ENCODE measurements around the gene TGFB3. TPM values are rescaled to one million over a fixed set of nuclear protein-coding genes. Genes with fewer than 3 reads are reported as not detected.

TGFB3 gene
- total RNA-seq, 2 donors from 2014 or later: 2.0 to 2.2 TPM

GRCh38 chr14:75980856-75981255, 939 bp downstream of the TGFB3 start:
- H3K36me3 Mint-ChIP-seq (ENCODE audit: low read depth): no peaks in the 10 kb centered on the region
- peak overlapping the region; percentile 95 for H3K4me3 Mint-ChIP-seq
- H3K4me1 Mint-ChIP-seq: peaks cover 22% of the 10 kb centered on the region
- no peaks in the 10 kb centered on the region for H3K9me3 Mint-ChIP-seq
- peak overlapping the region; percentile 91 for H3K27ac Mint-ChIP-seq
- ATAC-seq (replicated peaks): no peak
- no peaks in the 10 kb centered on the region for H3K27me3 Mint-ChIP-seq

- Mint-ChIP-seq H3K27me3 (no peaks in the 10 kb centered on the region), H3K36me3 (ENCODE audit: low read depth) (no peaks in the 10 kb centered on the region), H3K27ac (peak overlapping the region; percentile 50), H3K4me1 (peaks cover 22% of the 10 kb centered on the region), H3K4me3 (peak overlapping the region; percentile 17), H3K9me3 (no peaks in the 10 kb centered on the region)
- ATAC-seq (replicated peaks): no peak
Measured at GRCh38 chr14:75979648-75980565, 1.9 kb downstream of the TGFB3 start.

DNA sequence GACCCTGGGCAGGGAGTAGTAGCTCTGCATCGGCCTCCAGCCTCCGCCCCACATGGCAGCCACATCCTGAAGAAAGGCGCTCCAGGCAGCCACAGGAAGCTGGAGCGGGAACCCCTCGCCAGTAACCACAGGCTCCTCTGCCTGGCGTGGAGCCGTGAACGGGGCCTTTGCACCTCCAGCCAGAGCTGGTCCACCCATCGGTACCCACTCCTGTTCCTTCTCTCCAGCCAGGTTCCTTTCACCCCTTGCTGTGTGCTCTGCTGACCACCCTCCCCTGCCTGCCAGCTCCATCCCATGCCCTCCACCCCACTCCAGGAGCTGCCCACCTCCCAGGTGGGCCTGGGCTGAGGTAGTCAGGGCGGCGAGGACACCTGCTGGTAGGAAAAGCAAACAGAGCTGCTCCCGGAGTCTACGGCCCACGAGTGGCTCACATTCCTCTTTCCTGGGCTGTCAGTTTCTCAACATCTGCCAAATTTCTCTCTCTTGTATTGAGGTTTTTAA, 2.7 kb downstream of the TGFB3 start:
- ATAC-seq (replicated peaks): no peak
- Mint-ChIP-seq H3K4me3 (peak overlapping the region; percentile 17), H3K27me3 (no peaks in the 10 kb centered on the region), H3K4me1 (peaks cover 22% of the 10 kb centered on the region), H3K27ac (peak overlapping the region; percentile 41), H3K9me3 (no peaks in the 10 kb centered on the region), H3K36me3 (ENCODE audit: low read depth) (no peaks in the 10 kb centered on the region)

DNA sequence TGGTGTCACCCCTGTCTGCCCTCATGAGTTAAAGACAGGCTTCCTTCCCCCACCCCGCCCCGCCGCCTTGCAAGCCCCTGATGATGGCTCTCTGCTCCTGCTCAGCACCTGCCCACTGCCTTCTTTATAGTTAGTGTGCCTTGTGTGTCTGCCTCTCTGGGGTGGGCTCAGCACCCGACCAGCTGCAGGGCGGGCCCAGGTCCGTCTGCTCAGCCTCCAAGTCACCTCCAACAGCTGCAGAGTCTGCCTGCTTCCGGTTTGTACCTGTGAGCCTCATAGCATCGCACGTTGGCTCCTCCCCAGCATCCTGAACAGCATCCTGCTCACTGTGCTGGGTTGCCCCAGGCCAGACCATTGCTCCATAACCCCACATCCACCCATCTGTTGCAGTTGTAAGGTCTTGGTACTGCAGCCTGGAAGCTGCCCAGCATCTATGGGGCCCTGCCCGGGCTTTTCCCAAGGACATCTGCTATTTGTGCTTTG, 3.5 kb downstream of the TGFB3 start:
- Mint-ChIP-seq H3K36me3 (ENCODE audit: low read depth) (no peaks in the 10 kb centered on the region), H3K4me3 (no peak overlapping the region), H3K4me1 (peaks cover 22% of the 10 kb centered on the region), H3K27ac (peak overlapping the region; percentile 28), H3K27me3 (no peaks in the 10 kb centered on the region), H3K9me3 (no peaks in the 10 kb centered on the region)
- no peak for ATAC-seq (replicated peaks)

GRCh38 chr14:75977582-75977943, 4.2 kb downstream of the TGFB3 start:
- no peak for ATAC-seq (replicated peaks)
- no peak overlapping the region for H3K4me3 Mint-ChIP-seq
- no peaks in the 10 kb centered on the region for H3K27me3 Mint-ChIP-seq
- H3K36me3 Mint-ChIP-seq (ENCODE audit: low read depth): no peaks in the 10 kb centered on the region
- peak overlapping the region; percentile 28 for H3K27ac Mint-ChIP-seq
- H3K9me3 Mint-ChIP-seq: no peaks in the 10 kb centered on the region
- H3K4me1 Mint-ChIP-seq: peaks cover 22% of the 10 kb centered on the region

- Mint-ChIP-seq H3K27me3 (no peaks in the 10 kb centered on the region), H3K36me3 (ENCODE audit: low read depth) (no peaks in the 10 kb centered on the region), H3K27ac (no peak overlapping the region), H3K4me1 (peaks cover 22% of the 10 kb centered on the region), H3K4me3 (no peak overlapping the region), H3K9me3 (no peaks in the 10 kb centered on the region)
- no peak for ATAC-seq (replicated peaks)
Measured at GRCh38 chr14:75976826-75977581, 4.8 kb downstream of the TGFB3 start.

DNA sequence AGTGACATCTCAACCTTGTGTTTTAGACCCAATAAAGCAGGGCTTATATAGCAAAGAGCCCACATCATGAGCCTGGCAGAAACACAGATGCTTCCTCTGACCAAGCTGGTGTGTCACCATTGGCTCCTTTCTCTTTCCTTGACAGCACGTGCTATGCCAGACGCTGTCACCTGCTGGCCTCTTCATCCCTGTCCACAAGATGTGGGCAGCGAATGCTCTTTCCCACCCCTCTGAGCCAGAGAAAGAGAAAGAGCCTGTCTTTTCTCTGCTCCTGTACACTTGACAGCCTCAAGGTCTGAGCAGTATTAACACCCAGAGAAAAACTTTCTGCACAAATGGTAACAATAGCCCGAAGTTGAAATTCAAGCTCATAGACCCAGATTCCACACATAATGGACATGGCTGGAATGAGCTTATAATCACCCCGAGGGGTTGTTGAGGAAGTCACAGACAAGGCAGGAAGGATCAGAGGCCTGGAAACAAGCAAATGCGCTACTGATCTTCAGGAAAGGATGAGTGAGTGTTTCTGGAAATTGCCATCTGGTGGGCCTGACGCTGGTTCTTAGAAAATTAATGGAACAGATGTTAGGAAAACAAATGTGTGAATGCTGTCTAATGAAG, 8.9 kb downstream of the TGFB3 start:
- no peak overlapping the region for H3K4me3 Mint-ChIP-seq
- no peaks in the 10 kb centered on the region for H3K27me3 Mint-ChIP-seq
- ATAC-seq (replicated peaks): no peak
- no peaks in the 10 kb centered on the region for H3K36me3 Mint-ChIP-seq (ENCODE audit: low read depth)
- no peaks in the 10 kb centered on the region for H3K4me1 Mint-ChIP-seq
- H3K27ac Mint-ChIP-seq: no peak overlapping the region
- no peaks in the 10 kb centered on the region for H3K9me3 Mint-ChIP-seq

- no peaks in the 10 kb centered on the region for H3K4me1 Mint-ChIP-seq
Measured at GRCh38 chr14:75971509-75971908, 10.3 kb downstream of the TGFB3 start.

DNA sequence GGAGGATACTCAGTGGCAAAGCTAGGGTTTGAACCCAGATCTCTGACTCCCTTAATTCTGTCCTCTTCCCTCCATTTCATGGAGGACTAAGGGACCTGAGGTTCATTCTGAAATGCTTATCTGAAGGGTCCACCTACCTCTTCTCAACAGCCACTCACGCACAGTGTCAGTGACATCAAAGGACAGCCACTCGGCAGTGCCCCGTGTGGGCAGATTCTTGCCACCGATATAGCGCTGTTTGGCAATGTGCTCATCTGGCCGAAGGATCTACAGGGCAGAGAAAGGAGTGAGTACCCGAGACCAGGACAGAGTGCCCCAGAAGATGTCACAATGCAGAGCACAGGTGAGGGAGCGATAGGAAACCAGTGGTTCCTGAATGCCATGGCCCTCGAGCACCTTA, 10.8 kb downstream of the TGFB3 start:
- Mint-ChIP-seq H3K9me3 (no peaks in the 10 kb centered on the region), H3K27me3 (no peaks in the 10 kb centered on the region), H3K4me3 (no peak overlapping the region), H3K36me3 (ENCODE audit: low read depth) (no peaks in the 10 kb centered on the region), H3K27ac (no peak overlapping the region), H3K4me1 (no peaks in the 10 kb centered on the region)
- ATAC-seq (replicated peaks): no peak

More at GRCh38 chr14:75971509-75971908, 10.3 kb downstream of the TGFB3 start:
- no peak for ATAC-seq (replicated peaks)
- Mint-ChIP-seq H3K27ac (no peak overlapping the region), H3K4me3 (no peak overlapping the region), H3K9me3 (no peaks in the 10 kb centered on the region), H3K36me3 (ENCODE audit: low read depth) (no peaks in the 10 kb centered on the region), H3K27me3 (no peaks in the 10 kb centered on the region)

DNA sequence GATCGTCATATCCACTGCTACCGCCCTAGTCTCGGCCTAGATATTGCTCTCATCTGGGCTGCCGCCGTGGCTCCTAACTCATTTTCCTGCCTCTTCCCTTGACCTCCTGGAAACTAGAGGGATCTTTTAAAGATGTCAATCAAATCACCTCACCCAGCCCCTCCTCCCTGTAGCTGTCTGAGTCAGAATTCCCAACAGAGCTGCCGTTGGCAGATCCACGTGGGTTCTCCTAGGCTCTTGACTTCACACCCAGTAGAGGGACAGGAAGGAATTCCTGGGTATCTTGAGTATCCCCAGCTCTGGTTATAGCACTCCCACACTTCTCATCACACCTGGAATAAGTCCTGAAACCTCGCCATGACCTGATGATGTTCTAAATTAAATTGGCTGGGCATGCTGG, 11.9 kb downstream of the TGFB3 start:
- Mint-ChIP-seq H3K4me3 (no peak overlapping the region), H3K27me3 (no peaks in the 10 kb centered on the region), H3K36me3 (ENCODE audit: low read depth) (no peaks in the 10 kb centered on the region), H3K9me3 (no peaks in the 10 kb centered on the region), H3K27ac (no peak overlapping the region), H3K4me1 (no peaks in the 10 kb centered on the region)
- ATAC-seq (replicated peaks): no peak

GRCh38 chr14:75969126-75969525, 12.7 kb downstream of the TGFB3 start:
- Mint-ChIP-seq H3K27me3 (no peaks in the 10 kb centered on the region), H3K9me3 (no peaks in the 10 kb centered on the region), H3K36me3 (ENCODE audit: low read depth) (no peaks in the 10 kb centered on the region), H3K27ac (no peak overlapping the region), H3K4me3 (no peak overlapping the region), H3K4me1 (no peaks in the 10 kb centered on the region)
- ATAC-seq (replicated peaks): no peak

- no peaks in the 10 kb centered on the region for H3K9me3 Mint-ChIP-seq
- H3K4me1 Mint-ChIP-seq: no peaks in the 10 kb centered on the region
- H3K4me3 Mint-ChIP-seq: no peak overlapping the region
- H3K27me3 Mint-ChIP-seq: no peaks in the 10 kb centered on the region
- no peak overlapping the region for H3K27ac Mint-ChIP-seq
- ATAC-seq (replicated peaks): no peak
- no peaks in the 10 kb centered on the region for H3K36me3 Mint-ChIP-seq (ENCODE audit: low read depth)
Measured at GRCh38 chr14:75968456-75968855, 13.3 kb downstream of the TGFB3 start.

GRCh38 chr14:75967866-75968265, 13.9 kb downstream of the TGFB3 start:
- no peak overlapping the region for H3K4me3 Mint-ChIP-seq
- no peaks in the 10 kb centered on the region for H3K9me3 Mint-ChIP-seq
- ATAC-seq (replicated peaks): no peak
- H3K4me1 Mint-ChIP-seq: no peaks in the 10 kb centered on the region
- H3K27ac Mint-ChIP-seq: no peak overlapping the region
- no peaks in the 10 kb centered on the region for H3K27me3 Mint-ChIP-seq
- H3K36me3 Mint-ChIP-seq (ENCODE audit: low read depth): no peaks in the 10 kb centered on the region

- Mint-ChIP-seq H3K36me3 (ENCODE audit: low read depth) (no peaks in the 10 kb centered on the region), H3K4me3 (no peak overlapping the region), H3K9me3 (no peaks in the 10 kb centered on the region), H3K27ac (no peak overlapping the region), H3K4me1 (no peaks in the 10 kb centered on the region), H3K27me3 (no peaks in the 10 kb centered on the region)
- no peak for ATAC-seq (replicated peaks)
Measured at GRCh38 chr14:75961662-75962061, 20.1 kb downstream of the TGFB3 start.

All from activated T-helper 17 cell treated with anti-CD3 and anti-CD28 coated beads, Interleukin-2, amount 50 U/mL, for 72 hours (primary cell).